ENCODE measurements around the gene TTC16.

DNA sequence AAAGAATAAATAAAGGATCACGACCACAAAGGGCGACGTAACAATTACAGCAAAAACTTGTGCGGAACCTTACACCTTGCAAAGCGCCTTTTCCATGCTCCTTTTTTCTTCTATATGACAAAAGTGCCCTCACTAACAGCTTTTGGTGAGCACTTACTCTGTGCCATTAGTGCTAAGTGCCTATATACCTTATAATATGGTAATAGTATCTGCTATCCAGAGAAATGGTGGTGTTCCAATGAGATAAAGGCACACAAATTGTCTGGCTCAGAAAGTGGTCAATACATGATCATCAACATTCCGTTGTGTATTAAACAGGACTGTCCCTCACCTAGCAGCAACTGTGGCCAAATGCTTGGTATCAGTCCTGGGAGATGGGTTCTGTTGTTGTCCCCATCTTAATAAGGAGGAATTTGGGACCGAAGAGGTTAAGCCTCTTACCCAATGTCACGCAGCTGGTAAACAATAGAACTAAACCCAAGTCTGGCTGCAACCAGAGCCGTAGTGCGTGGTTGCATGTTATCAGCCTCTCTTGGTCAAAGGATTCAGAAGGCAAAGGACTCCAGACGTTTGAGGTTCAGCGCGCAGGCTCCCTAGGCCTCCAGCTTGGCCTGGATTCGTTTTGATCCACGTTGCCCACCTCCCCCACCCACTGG, 19.8 kb downstream of the TTC16 start:
- TF ChIP-seq, protein P1, sequence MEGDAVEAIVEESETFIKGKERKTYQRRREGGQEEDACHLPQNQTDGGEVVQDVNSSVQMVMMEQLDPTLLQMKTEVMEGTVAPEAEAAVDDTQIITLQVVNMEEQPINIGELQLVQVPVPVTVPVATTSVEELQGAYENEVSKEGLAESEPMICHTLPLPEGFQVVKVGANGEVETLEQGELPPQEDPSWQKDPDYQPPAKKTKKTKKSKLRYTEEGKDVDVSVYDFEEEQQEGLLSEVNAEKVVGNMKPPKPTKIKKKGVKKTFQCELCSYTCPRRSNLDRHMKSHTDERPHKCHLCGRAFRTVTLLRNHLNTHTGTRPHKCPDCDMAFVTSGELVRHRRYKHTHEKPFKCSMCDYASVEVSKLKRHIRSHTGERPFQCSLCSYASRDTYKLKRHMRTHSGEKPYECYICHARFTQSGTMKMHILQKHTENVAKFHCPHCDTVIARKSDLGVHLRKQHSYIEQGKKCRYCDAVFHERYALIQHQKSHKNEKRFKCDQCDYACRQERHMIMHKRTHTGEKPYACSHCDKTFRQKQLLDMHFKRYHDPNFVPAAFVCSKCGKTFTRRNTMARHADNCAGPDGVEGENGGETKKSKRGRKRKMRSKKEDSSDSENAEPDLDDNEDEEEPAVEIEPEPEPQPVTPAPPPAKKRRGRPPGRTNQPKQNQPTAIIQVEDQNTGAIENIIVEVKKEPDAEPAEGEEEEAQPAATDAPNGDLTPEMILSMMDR (IDR thresholded peaks at IDR 0.05; ENCODE audit: low read depth, low read length, missing input control) = no peak
- no peak for TF ChIP-seq EGR1 (IDR thresholded peaks at IDR 0.05; ENCODE audit: low read depth in 2 of 2)
- TF ChIP-seq, protein P2, sequence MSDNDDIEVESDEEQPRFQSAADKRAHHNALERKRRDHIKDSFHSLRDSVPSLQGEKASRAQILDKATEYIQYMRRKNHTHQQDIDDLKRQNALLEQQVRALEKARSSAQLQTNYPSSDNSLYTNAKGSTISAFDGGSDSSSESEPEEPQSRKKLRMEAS (IDR thresholded peaks at IDR 0.05) = no peak
